Panc1 (cell line): ENCODE results near the gene OR4D1.

Source experiments
- POLR2AphosphoS5 ChIP-seq: IDR thresholded peaks from 2 replicates; pipeline ENCODE4 v1.6.1; 2012; ENCODE audit warnings: mild to moderate bottlenecking, low read depth, low read length, moderate library complexity
- SIN3A ChIP-seq: IDR thresholded peaks from 2 replicates; pipeline ENCODE4 v1.6.1; 2012; ENCODE audit warnings: low read depth, mild to moderate bottlenecking, low read length, moderate library complexity, borderline replicate concordance; ENCODE audit not compliant: insufficient read depth
- TF ChIP-seq, protein P1 (sequence below): fragments of 450-650 bp; IDR thresholded peaks from 2 replicates; pipeline ENCODE4 v1.5.1; 2017; ENCODE audit warnings: mild to moderate bottlenecking
- TF ChIP-seq, protein P2 (sequence below), 2 experiments: IDR thresholded peaks; 2 replicates each; pipeline ENCODE4 v1.6.1; 2011 to 2012; ENCODE audit warnings: low read depth in 2 of 2, control low read depth in 1 of 2, low read length in 1 of 2, mild to moderate bottlenecking in 1 of 2, moderate library complexity in 1 of 2; ENCODE audit not compliant: insufficient read depth in 1 of 2

DNA sequence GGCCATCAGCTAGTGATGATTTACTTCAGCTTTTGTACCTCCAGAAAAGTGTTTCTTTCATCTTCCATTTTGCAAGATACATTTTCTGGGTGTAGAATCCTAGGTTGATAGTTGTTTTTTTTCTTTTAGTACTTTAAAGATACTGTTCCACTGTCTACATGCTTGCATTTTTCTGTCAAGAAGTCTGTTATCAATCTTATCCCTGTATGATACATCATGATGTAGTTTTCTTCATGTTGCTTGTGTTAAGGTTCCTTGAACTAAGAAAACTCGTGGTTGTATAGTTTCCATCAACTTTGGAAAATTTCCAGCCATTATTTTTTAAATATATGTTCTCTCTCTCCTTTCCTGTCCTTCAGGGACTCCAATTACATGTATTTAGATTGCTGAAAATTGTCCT lies 40.9 kb upstream of the OR4D1 start:
- TF ChIP-seq, protein P1, sequence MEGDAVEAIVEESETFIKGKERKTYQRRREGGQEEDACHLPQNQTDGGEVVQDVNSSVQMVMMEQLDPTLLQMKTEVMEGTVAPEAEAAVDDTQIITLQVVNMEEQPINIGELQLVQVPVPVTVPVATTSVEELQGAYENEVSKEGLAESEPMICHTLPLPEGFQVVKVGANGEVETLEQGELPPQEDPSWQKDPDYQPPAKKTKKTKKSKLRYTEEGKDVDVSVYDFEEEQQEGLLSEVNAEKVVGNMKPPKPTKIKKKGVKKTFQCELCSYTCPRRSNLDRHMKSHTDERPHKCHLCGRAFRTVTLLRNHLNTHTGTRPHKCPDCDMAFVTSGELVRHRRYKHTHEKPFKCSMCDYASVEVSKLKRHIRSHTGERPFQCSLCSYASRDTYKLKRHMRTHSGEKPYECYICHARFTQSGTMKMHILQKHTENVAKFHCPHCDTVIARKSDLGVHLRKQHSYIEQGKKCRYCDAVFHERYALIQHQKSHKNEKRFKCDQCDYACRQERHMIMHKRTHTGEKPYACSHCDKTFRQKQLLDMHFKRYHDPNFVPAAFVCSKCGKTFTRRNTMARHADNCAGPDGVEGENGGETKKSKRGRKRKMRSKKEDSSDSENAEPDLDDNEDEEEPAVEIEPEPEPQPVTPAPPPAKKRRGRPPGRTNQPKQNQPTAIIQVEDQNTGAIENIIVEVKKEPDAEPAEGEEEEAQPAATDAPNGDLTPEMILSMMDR = no peak
- TF ChIP-seq, protein P2, sequence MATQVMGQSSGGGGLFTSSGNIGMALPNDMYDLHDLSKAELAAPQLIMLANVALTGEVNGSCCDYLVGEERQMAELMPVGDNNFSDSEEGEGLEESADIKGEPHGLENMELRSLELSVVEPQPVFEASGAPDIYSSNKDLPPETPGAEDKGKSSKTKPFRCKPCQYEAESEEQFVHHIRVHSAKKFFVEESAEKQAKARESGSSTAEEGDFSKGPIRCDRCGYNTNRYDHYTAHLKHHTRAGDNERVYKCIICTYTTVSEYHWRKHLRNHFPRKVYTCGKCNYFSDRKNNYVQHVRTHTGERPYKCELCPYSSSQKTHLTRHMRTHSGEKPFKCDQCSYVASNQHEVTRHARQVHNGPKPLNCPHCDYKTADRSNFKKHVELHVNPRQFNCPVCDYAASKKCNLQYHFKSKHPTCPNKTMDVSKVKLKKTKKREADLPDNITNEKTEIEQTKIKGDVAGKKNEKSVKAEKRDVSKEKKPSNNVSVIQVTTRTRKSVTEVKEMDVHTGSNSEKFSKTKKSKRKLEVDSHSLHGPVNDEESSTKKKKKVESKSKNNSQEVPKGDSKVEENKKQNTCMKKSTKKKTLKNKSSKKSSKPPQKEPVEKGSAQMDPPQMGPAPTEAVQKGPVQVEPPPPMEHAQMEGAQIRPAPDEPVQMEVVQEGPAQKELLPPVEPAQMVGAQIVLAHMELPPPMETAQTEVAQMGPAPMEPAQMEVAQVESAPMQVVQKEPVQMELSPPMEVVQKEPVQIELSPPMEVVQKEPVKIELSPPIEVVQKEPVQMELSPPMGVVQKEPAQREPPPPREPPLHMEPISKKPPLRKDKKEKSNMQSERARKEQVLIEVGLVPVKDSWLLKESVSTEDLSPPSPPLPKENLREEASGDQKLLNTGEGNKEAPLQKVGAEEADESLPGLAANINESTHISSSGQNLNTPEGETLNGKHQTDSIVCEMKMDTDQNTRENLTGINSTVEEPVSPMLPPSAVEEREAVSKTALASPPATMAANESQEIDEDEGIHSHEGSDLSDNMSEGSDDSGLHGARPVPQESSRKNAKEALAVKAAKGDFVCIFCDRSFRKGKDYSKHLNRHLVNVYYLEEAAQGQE (IDR thresholded peaks at IDR 0.05; ENCODE audit: insufficient read depth in 1 of 2, low read depth in 2 of 2, low read length in 1 of 2) = no peak
- TF ChIP-seq POLR2AphosphoS5 (no peak), SIN3A (no peak)
